Common myeloid progenitor, CD34-positive (primary cell): ENCODE data around the gene SNAI3.

ENCODE experiments used
- CTCF ChIA-PET: fragments of 350-600 bp; sonication (Branson Sonifier 250); formaldehyde crosslinking; loops from one replicate; lab custom pipeline; 2021; ENCODE audit warnings: antibody characterized with exemption; lab: Charles Lee
- POLR2A ChIA-PET: fragments of 350-600 bp; sonication (Branson Sonifier 250); formaldehyde crosslinking; loops from one replicate; lab custom pipeline; 2021; ENCODE audit warnings: antibody characterized with exemption; lab: Charles Lee
- DNase-seq, 3 donors: peaks; one replicate each; pipeline versions ENCODE4 v3.0.0 to v3.0.0-alpha.2; 2013
- H3K27ac ChIP-seq, 2 experiments: 1 replicate in 1 of 2; 2 replicates in 1 of 2; pipeline ENCODE4 v1.7.0; 2013; ENCODE audit warnings: inconsistent platforms in 2 of 2, low read length in 2 of 2, mild to moderate bottlenecking in 2 of 2, low read depth in 1 of 2, moderate library complexity in 1 of 2; ENCODE audit not compliant: severe bottlenecking in 2 of 2, insufficient read depth in 1 of 2, poor library complexity in 1 of 2
- H3K27me3 ChIP-seq, 5 experiments: replicated peaks in 2 of 5; 1 replicate in 3 of 5; 2 replicates in 2 of 5; pipeline versions ENCODE4 v1.6.1 to v1.7.0; 2013; ENCODE audit warnings: low read length in 4 of 5, mild to moderate bottlenecking in 2 of 5, moderate library complexity in 2 of 5, inconsistent platforms in 1 of 5; ENCODE audit not compliant: insufficient read depth in 5 of 5, control insufficient read depth in 4 of 5
- H3K36me3 ChIP-seq, 4 experiments: 1 replicate in 2 of 4; 2 replicates in 2 of 4; pipeline versions ENCODE4 v1.6.1 to v1.7.0; 2013; ENCODE audit warnings: low read length in 3 of 4, control low read depth in 1 of 4, mild to moderate bottlenecking in 1 of 4; ENCODE audit not compliant: control insufficient read depth in 4 of 4, insufficient read depth in 4 of 4
- H3K4me1 ChIP-seq, 4 experiments: 1 replicate in 3 of 4; 2 replicates in 1 of 4; pipeline versions ENCODE4 v1.6.1 to v1.7.1; 2013; ENCODE audit warnings: low read length in 3 of 4, mild to moderate bottlenecking in 3 of 4, control low read depth in 1 of 4, inconsistent platforms in 1 of 4, moderate library complexity in 1 of 4; ENCODE audit not compliant: control insufficient read depth in 4 of 4, insufficient read depth in 4 of 4; ENCODE audit errors: control extremely low read depth in 1 of 4
- H3K4me3 ChIP-seq, 7 experiments: 1 replicate in 4 of 7; 2 replicates in 3 of 7; pipeline versions ENCODE4 v1.5.1 to v1.7.0; 2013; ENCODE audit warnings: mild to moderate bottlenecking in 7 of 7, low read length in 6 of 7, moderate library complexity in 6 of 7, inconsistent platforms in 2 of 7, low read depth in 2 of 7, control low read depth in 1 of 7; ENCODE audit not compliant: insufficient read depth in 4 of 7, control insufficient read depth in 1 of 7; ENCODE audit errors: extremely low read depth in 1 of 7
- H3K9me3 ChIP-seq, 5 experiments: 1 replicate in 4 of 5; 2 replicates in 1 of 5; pipeline versions ENCODE4 v1.6.1 to v1.7.1; 2013; ENCODE audit warnings: low read length in 4 of 5, mild to moderate bottlenecking in 2 of 5, inconsistent platforms in 1 of 5, low read depth in 1 of 5, moderate library complexity in 1 of 5; ENCODE audit not compliant: control insufficient read depth in 4 of 5, insufficient read depth in 2 of 5; ENCODE audit errors: control extremely low read depth in 1 of 5
- WGBS: methylation state at CpG from one replicate; pipeline ENCODE4 v1.1.5; 2013; ENCODE audit not compliant: insufficient coverage; 5-methylcytosine and 5-hydroxymethylcytosine counted together

SNAI3 gene

DNA sequence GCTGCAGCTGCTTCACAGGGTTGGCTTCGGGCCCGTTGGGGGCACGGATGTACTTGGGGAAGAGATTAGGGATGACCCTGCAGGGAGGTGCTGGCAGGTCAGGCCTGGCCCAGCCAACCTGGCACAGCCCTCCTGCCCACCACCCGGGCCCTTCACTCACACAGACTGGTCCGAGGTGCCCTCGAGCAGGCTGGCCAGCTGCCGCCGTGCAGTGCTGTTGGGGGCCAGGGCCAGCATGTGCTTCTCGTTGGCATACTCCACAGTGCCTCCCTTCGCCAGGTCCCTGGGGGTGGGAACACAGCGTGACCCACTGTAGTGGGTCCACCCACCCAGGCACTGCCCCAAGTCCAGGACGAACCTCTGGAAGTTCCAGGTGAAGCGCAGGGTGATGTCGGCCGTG is 29.9 kb upstream of the SNAI3 start:
- WGBS, result 98% methylated on average over 14 of the region's 15 CpGs
- POLR2A ChIA-PET, result no interaction called here
- H3K4me3 ChIP-seq, result no peak overlapping the region

GRCh38 chr16:88715312-88716190 is 29.2 kb upstream of the SNAI3 start:
- H3K27me3 ChIP-seq, result no peaks in the 10 kb centered on the region
- POLR2A ChIA-PET, result no interaction called here
- WGBS, result 95% methylated on average over 50 of the region's 57 CpGs
- peaks cover 20 to 82% (median 62%) of the 10 kb centered on the region in 4 experiments for H3K36me3 ChIP-seq
- peaks cover 0 to 3% (median 0%) of the 10 kb centered on the region in 4 experiments for H3K4me1 ChIP-seq
- DNase-seq, result no peak
- H3K27ac ChIP-seq, result no peak overlapping the region
- no peaks in the 10 kb centered on the region for H3K9me3 ChIP-seq
- CTCF ChIA-PET, result interaction anchor here (0.8 to 1.4 kb wide), 4 partner anchors 14 to 31 kb away, joined by 3 read pairs; no protein-coding TSS in a partner anchor
- H3K4me3 ChIP-seq, result no peak overlapping the region

More for the DNA sequence above, 29.9 kb upstream of the SNAI3 start:
- Histone ChIP-seq H3K27me3 (no peaks in the 10 kb centered on the region), H3K27ac (no peak overlapping the region), H3K9me3 (no peaks in the 10 kb centered on the region), H3K4me1 (peaks cover 0 to under 1% (median 0%) of the 10 kb centered on the region in 4 experiments), H3K36me3 (peaks cover 20 to 85% (median 67%) of the 10 kb centered on the region in 4 experiments)
- CTCF ChIA-PET, result interaction anchor here (1.4 to 1.6 kb wide), 2 partner anchors 7 to 22 kb away, joined by 3 to 6 read pairs; no protein-coding TSS in a partner anchor
- no peak for DNase-seq

GRCh38 chr16:88714420-88715302 is 28.4 kb upstream of the SNAI3 start:
- peaks cover 17 to 82% (median 58%) of the 10 kb centered on the region in 4 experiments for H3K36me3 ChIP-seq
- POLR2A ChIA-PET, result no interaction called here

DNA sequence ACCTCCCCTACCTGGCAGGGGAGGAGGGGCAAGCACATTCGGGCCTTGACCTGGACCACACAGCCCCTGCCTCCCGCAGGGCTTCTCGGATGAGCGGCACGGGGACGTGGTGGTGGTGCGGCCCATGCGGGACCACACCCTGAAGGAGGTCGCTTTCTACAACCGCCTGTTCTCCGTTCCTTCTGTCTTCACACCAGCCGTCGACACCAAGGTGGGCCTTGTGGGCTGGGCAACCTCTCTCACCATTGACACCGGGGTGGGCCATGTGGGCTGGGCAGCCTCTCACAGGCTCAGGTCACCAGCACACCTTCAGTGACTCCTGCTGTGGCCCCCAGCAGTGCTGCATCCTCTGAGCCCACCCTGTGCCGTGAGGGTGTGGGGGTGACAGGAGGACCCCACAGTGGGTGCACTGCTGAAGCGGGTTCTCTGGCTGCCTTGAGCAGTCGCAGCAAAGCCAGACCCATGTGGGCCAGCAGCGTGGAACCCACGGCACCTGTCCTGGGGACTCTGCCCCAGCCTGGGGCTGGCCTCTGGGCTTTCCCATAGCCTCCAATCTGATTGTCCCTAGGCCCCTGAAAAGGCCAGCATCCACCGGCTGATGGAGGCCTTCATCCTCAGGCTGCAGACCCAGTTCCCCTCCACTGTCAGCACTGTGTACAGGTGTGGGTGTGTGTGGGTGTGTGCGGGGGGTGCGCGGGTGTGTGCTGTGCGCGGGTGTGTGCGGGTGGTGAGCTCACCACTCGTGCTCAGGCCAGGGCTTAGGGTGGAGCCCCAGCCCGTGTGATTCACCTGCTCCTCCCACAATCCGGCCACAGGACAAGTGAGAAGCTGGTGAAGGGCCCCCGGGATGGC is 27.5 kb upstream of the SNAI3 start:
- ChIA-PET CTCF (interaction anchor here (1.0 kb wide), 1 partner anchor 9 kb away, joined by 3 read pairs; no protein-coding TSS in a partner anchor), POLR2A (no interaction called here)
- Histone ChIP-seq H3K4me3 (no peak overlapping the region), H3K9me3 (no peaks in the 10 kb centered on the region), H3K27ac (no peak overlapping the region), H3K27me3 (no peaks in the 10 kb centered on the region), H3K4me1 (peaks cover 0 to 3% (median 0%) of the 10 kb centered on the region in 4 experiments), H3K36me3 (peaks cover 17 to 78% (median 50%) of the 10 kb centered on the region in 4 experiments)
- 93% methylated on average over 25 of the region's 30 CpGs for WGBS
- no peak for DNase-seq

More at GRCh38 chr16:88714420-88715302, 28.4 kb upstream of the SNAI3 start:
- CTCF ChIA-PET, result interaction anchor here (0.8 to 1.1 kb wide), 3 partner anchors 10 to 32 kb away, joined by 3 read pairs; no protein-coding TSS in a partner anchor
- 95% methylated on average over 36 of the region's 42 CpGs for WGBS
- Histone ChIP-seq H3K4me3 (no peak overlapping the region), H3K4me1 (peaks cover 0 to 3% (median 0%) of the 10 kb centered on the region in 4 experiments), H3K27ac (no peak overlapping the region), H3K27me3 (no peaks in the 10 kb centered on the region), H3K9me3 (no peaks in the 10 kb centered on the region)
- no peak for DNase-seq

DNA sequence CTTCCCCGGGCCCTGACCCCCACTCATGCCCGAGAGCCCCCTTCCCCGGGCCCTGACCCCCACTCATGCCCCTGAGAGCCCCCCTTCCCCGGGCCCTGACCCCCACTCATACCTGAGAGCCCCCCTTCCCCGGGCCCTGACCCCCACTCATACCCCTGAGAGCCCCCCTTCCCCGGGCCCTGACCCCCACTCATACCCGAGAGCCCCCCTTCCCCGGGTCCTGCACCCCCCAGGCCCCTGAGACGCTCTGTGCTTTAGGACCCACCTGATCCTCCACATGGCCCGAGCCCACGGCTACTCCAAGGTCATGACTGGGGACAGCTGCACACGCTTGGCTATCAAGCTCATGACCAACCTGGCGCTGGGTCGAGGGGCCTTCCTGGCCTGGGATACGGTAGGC is 26.7 kb upstream of the SNAI3 start:
- Histone ChIP-seq H3K4me3 (no peak overlapping the region), H3K36me3 (peaks cover 11 to 77% (median 45%) of the 10 kb centered on the region in 4 experiments), H3K27ac (no peak overlapping the region), H3K4me1 (peaks cover 0 to 3% (median 0%) of the 10 kb centered on the region in 4 experiments), H3K9me3 (no peaks in the 10 kb centered on the region), H3K27me3 (no peaks in the 10 kb centered on the region)
- WGBS, result 97% methylated on average over 8 of the region's 15 CpGs
- POLR2A ChIA-PET, result no interaction called here
- CTCF ChIA-PET, result no interaction called here
- DNase-seq, result no peak

DNA sequence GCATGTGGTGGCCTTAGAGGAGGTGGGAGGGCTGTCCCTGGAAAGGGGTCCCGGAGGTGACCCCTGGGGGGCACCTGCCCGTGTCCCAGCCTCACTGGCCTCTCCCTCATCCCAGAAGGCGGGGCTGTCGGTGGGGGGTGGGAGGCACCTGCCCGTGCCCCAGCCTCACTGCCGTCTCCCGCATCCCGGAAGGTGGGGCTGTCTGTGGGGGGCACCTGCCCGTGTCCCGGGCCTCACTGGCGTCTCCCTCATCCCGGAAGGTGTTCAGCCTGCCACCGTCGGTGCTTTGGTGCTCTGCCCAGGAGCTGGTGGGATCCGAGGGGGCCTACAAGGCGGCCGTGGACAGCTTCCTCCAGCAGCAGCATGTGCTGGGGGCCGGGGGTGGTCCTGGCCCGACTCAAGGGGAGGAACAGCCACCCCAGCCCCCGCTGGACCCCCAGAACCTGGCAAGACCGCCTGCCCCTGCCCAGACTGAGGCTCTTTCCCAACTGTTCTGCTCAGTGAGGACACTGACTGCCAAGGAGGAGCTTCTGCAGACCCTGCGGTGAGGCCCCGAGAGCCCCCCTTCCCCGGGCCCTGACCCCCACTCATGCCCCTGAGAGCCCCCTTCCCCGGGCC is 26.2 kb upstream of the SNAI3 start:
- 93% methylated on average over 22 of the region's 25 CpGs for WGBS
- POLR2A ChIA-PET, result no interaction called here

More for the DNA sequence above, 26.2 kb upstream of the SNAI3 start:
- CTCF ChIA-PET, result no interaction called here
- no peak overlapping the region for H3K27ac ChIP-seq
- H3K9me3 ChIP-seq, result no peaks in the 10 kb centered on the region
- no peak for DNase-seq
- H3K4me1 ChIP-seq, result peaks cover 0 to 5% (median 2%) of the 10 kb centered on the region in 4 experiments
- H3K4me3 ChIP-seq, result no peak overlapping the region
- H3K36me3 ChIP-seq, result peaks cover 9 to 72% (median 40%) of the 10 kb centered on the region in 4 experiments
- no peaks in the 10 kb centered on the region for H3K27me3 ChIP-seq
